ENCODE results near the gene ATP5MC3.

Gene ATP5MC3

GRCh38 chr2:175143678-175144077, 37.8 kb downstream of the ATP5MC3 start:
- Histone ChIP-seq H3K4me2 (ENCODE audit: low read length, poor library complexity, severe bottlenecking) (no peak overlapping the region), H3K23ac (ENCODE audit: low read length in 2 of 2) (no peak overlapping the region), H3K36me3 (ENCODE audit: control insufficient read depth in 1 of 2, insufficient read depth in 2 of 2, low read depth in 1 of 2, low read length in 2 of 2) (peaks cover 0 to 45% of the 10 kb centered on the region in 2 experiments), H3K79me1 (replicated peaks; ENCODE audit: low read length, poor library complexity, severe bottlenecking) (peaks cover 4% of the 10 kb centered on the region), H4K91ac (ENCODE audit: low read length) (no peak overlapping the region), H3K9ac (ENCODE audit: low read length) (no peak overlapping the region), H2AFZ (ENCODE audit: low read depth, low read length) (no peak overlapping the region), H3K27me3 (ENCODE audit: control insufficient read depth in 1 of 2, insufficient read depth in 1 of 2, low read length in 2 of 2) (no peaks in the 10 kb centered on the region), H2BK15ac (ENCODE audit: low read depth, poor library complexity, severe bottlenecking) (no peak overlapping the region), H3K4ac (ENCODE audit: low read depth in 1 of 2, low read length in 2 of 2) (no peak overlapping the region), H2BK12ac (ENCODE audit: low read length in 2 of 2) (no peak overlapping the region), H3K18ac (ENCODE audit: low read depth in 1 of 2, low read length in 2 of 2) (no peak overlapping the region), H3K4me3 (ENCODE audit: insufficient read depth in 1 of 2, low read depth in 1 of 2, low read length in 2 of 2) (no peak overlapping the region), H4K8ac (ENCODE audit: low read length) (no peak overlapping the region), H3K4me1 (ENCODE audit: control insufficient read depth, insufficient read depth, low read depth, low read length) (no peaks in the 10 kb centered on the region), H2BK120ac (ENCODE audit: low read depth, low read length) (peak overlapping the region; percentile 15), H3K9me3 (ENCODE audit: control insufficient read depth, low read length) (no peaks in the 10 kb centered on the region), H3K27ac (ENCODE audit: low read length, poor library complexity, severe bottlenecking) (no peak overlapping the region), H3K14ac (ENCODE audit: low read length in 2 of 2) (no peak overlapping the region), H2BK5ac (ENCODE audit: low read depth, low read length, poor library complexity, severe bottlenecking) (no peak overlapping the region), H2AK5ac (ENCODE audit: low read length, severe bottlenecking) (no peak overlapping the region)
- 100% methylated on average over 2 of the region's 2 CpGs for WGBS
- no peak for DNase-seq

DNA sequence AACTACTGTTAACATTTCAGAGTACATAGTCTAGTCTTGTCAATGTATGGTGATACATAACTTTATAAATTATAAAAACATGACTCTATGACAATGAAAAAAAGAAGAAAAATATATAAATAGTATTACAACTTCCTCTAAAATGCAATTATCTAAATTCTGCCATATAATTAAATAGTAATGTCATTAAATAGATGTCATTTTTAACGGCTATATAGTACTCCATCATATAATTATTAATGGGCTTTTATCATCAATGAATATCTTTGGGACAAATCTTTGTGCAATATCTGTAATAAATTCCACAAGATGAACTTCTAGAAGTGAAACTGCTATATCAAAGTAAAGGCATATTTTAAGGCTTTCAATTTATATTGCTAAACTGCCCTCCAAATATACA, 38.3 kb downstream of the ATP5MC3 start:
- H3K27me3 ChIP-seq (ENCODE audit: control insufficient read depth in 1 of 2, insufficient read depth in 1 of 2, low read length in 2 of 2) = no peaks in the 10 kb centered on the region
- no peak for DNase-seq
- H3K14ac ChIP-seq (ENCODE audit: low read length in 2 of 2) = no peak overlapping the region
- no peak overlapping the region for H3K4ac ChIP-seq (ENCODE audit: low read depth in 1 of 2, low read length in 2 of 2)
- H3K4me1 ChIP-seq (ENCODE audit: control insufficient read depth, insufficient read depth, low read depth, low read length) = no peaks in the 10 kb centered on the region
- H3K4me2 ChIP-seq (ENCODE audit: low read length, poor library complexity, severe bottlenecking) = no peak overlapping the region
- no peak overlapping the region for H2AFZ ChIP-seq (ENCODE audit: low read depth, low read length)
- no peak overlapping the region for H3K18ac ChIP-seq (ENCODE audit: low read depth in 1 of 2, low read length in 2 of 2)
- peaks cover 0 to 46% of the 10 kb centered on the region in 2 experiments for H3K36me3 ChIP-seq (ENCODE audit: control insufficient read depth in 1 of 2, insufficient read depth in 2 of 2, low read depth in 1 of 2, low read length in 2 of 2)
- no peak overlapping the region for H3K27ac ChIP-seq (ENCODE audit: low read length, poor library complexity, severe bottlenecking)
- H4K91ac ChIP-seq (ENCODE audit: low read length) = no peak overlapping the region
- WGBS = no CpG with 5 or more reads among the region's 1 CpG
- H2BK120ac ChIP-seq (ENCODE audit: low read depth, low read length) = no peak overlapping the region
- no peak overlapping the region for H3K9ac ChIP-seq (ENCODE audit: low read length)
- H2BK12ac ChIP-seq (ENCODE audit: low read length in 2 of 2) = no peak overlapping the region
- no peak overlapping the region for H2BK15ac ChIP-seq (ENCODE audit: low read depth, poor library complexity, severe bottlenecking)
- no peak overlapping the region for H4K8ac ChIP-seq (ENCODE audit: low read length)
- H3K23ac ChIP-seq (ENCODE audit: low read length in 2 of 2) = no peak overlapping the region
- H2BK5ac ChIP-seq (ENCODE audit: low read depth, low read length, poor library complexity, severe bottlenecking) = no peak overlapping the region
- H3K4me3 ChIP-seq (ENCODE audit: insufficient read depth in 1 of 2, low read depth in 1 of 2, low read length in 2 of 2) = no peak overlapping the region
- H3K9me3 ChIP-seq (ENCODE audit: control insufficient read depth, low read length) = no peaks in the 10 kb centered on the region
- H3K79me1 ChIP-seq (replicated peaks; ENCODE audit: low read length, poor library complexity, severe bottlenecking) = peaks cover 4% of the 10 kb centered on the region
- H2AK5ac ChIP-seq (ENCODE audit: low read length, severe bottlenecking) = no peak overlapping the region

DNA sequence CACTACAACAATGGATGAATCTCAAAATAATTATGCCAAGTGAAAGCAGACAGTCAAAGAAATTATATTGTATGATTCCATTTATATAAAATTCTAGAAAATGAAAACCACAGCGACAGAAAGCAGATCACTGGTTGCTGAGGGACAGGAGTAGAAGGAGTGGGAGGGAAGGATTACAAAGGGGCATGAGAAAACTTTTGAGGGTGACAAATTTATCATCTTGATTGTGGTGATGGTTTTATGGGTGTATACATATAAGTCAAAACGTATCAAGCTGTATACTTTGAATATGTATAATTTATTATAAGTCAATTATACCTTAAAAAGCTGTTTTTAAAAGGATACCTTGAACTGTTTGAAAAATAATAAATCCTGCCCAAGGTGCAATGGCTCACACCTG, 41.2 kb downstream of the ATP5MC3 start:
- H3K4ac ChIP-seq (ENCODE audit: low read depth in 1 of 2, low read length in 2 of 2) = no peak overlapping the region

GRCh38 chr2:175137793-175138192, 43.7 kb downstream of the ATP5MC3 start:
- H3K9ac ChIP-seq (ENCODE audit: low read length) = no peak overlapping the region
- H4K8ac ChIP-seq (ENCODE audit: low read length) = no peak overlapping the region
- no peak overlapping the region for H3K4me3 ChIP-seq (ENCODE audit: insufficient read depth in 1 of 2, low read depth in 1 of 2, low read length in 2 of 2)
- WGBS = no CpG with 5 or more reads among the region's 2 CpGs
- no peak overlapping the region for H3K23ac ChIP-seq (ENCODE audit: low read length in 2 of 2)
- H2BK5ac ChIP-seq (ENCODE audit: low read depth, low read length, poor library complexity, severe bottlenecking) = no peak overlapping the region
- no peak overlapping the region for H3K18ac ChIP-seq (ENCODE audit: low read depth in 1 of 2, low read length in 2 of 2)
- H3K4me2 ChIP-seq (ENCODE audit: low read length, poor library complexity, severe bottlenecking) = no peak overlapping the region
- no peak overlapping the region for H2AFZ ChIP-seq (ENCODE audit: low read depth, low read length)
- H3K14ac ChIP-seq (ENCODE audit: low read length in 2 of 2) = no peak overlapping the region
- no peak overlapping the region for H4K91ac ChIP-seq (ENCODE audit: low read length)
- peaks cover 3 to 65% of the 10 kb centered on the region in 2 experiments for H3K36me3 ChIP-seq (ENCODE audit: control insufficient read depth in 1 of 2, insufficient read depth in 2 of 2, low read depth in 1 of 2, low read length in 2 of 2)
- H3K79me1 ChIP-seq (replicated peaks; ENCODE audit: low read length, poor library complexity, severe bottlenecking) = peaks cover 6% of the 10 kb centered on the region
- H2BK120ac ChIP-seq (ENCODE audit: low read depth, low read length) = no peak overlapping the region
- H3K27me3 ChIP-seq (ENCODE audit: control insufficient read depth in 1 of 2, insufficient read depth in 1 of 2, low read length in 2 of 2) = no peaks in the 10 kb centered on the region
- H3K27ac ChIP-seq (ENCODE audit: low read length, poor library complexity, severe bottlenecking) = no peak overlapping the region
- H3K9me3 ChIP-seq (ENCODE audit: control insufficient read depth, low read length) = no peaks in the 10 kb centered on the region
- no peak overlapping the region for H2BK15ac ChIP-seq (ENCODE audit: low read depth, poor library complexity, severe bottlenecking)
- H2BK12ac ChIP-seq (ENCODE audit: low read length in 2 of 2) = no peak overlapping the region
- H3K4me1 ChIP-seq (ENCODE audit: control insufficient read depth, insufficient read depth, low read depth, low read length) = no peaks in the 10 kb centered on the region
- H2AK5ac ChIP-seq (ENCODE audit: low read length, severe bottlenecking) = no peak overlapping the region
- DNase-seq = no peak
- no peak overlapping the region for H3K4ac ChIP-seq (ENCODE audit: low read depth in 1 of 2, low read length in 2 of 2)

More for the DNA sequence above, 41.2 kb downstream of the ATP5MC3 start:
- Histone ChIP-seq H3K4me3 (ENCODE audit: insufficient read depth in 1 of 2, low read depth in 1 of 2, low read length in 2 of 2) (no peak overlapping the region), H3K27ac (ENCODE audit: low read length, poor library complexity, severe bottlenecking) (no peak overlapping the region), H3K14ac (ENCODE audit: low read length in 2 of 2) (no peak overlapping the region), H3K27me3 (ENCODE audit: control insufficient read depth in 1 of 2, insufficient read depth in 1 of 2, low read length in 2 of 2) (no peaks in the 10 kb centered on the region), H3K23ac (ENCODE audit: low read length in 2 of 2) (no peak overlapping the region), H3K18ac (ENCODE audit: low read depth in 1 of 2, low read length in 2 of 2) (no peak overlapping the region), H2BK15ac (ENCODE audit: low read depth, poor library complexity, severe bottlenecking) (no peak overlapping the region), H3K4me2 (ENCODE audit: low read length, poor library complexity, severe bottlenecking) (no peak overlapping the region), H3K4me1 (ENCODE audit: control insufficient read depth, insufficient read depth, low read depth, low read length) (no peaks in the 10 kb centered on the region), H4K91ac (ENCODE audit: low read length) (no peak overlapping the region), H3K79me1 (replicated peaks; ENCODE audit: low read length, poor library complexity, severe bottlenecking) (peaks cover 5% of the 10 kb centered on the region), H2BK5ac (ENCODE audit: low read depth, low read length, poor library complexity, severe bottlenecking) (no peak overlapping the region), H2BK120ac (ENCODE audit: low read depth, low read length) (no peak overlapping the region), H2AFZ (ENCODE audit: low read depth, low read length) (no peak overlapping the region), H2AK5ac (ENCODE audit: low read length, severe bottlenecking) (no peak overlapping the region), H2BK12ac (ENCODE audit: low read length in 2 of 2) (no peak overlapping the region), H3K36me3 (ENCODE audit: control insufficient read depth in 1 of 2, insufficient read depth in 2 of 2, low read depth in 1 of 2, low read length in 2 of 2) (peaks cover 0 to 59% of the 10 kb centered on the region in 2 experiments), H4K8ac (ENCODE audit: low read length) (no peak overlapping the region), H3K9me3 (ENCODE audit: control insufficient read depth, low read length) (no peaks in the 10 kb centered on the region), H3K9ac (ENCODE audit: low read length) (no peak overlapping the region)
- no peak for DNase-seq
- 100% methylated on average over 1 of the region's 2 CpGs for WGBS

All from mesenchymal stem cell (in vitro differentiated cells and primary cell).